ENCODE data around the gene MCRS1.

Gene MCRS1

GRCh38 chr12:49582201-49582600 lies 14.3 kb upstream of the MCRS1 start:
- no peak for DNase-seq (ENCODE audit: low read depth in 2 of 2)

GRCh38 chr12:49580572-49581535 lies 12.9 kb upstream of the MCRS1 start:
- DNase-seq (ENCODE audit: low read depth in 2 of 2): peak in 1 of 2 donors; percentile 29

GRCh38 chr12:49578471-49579112 lies 10.7 kb upstream of the MCRS1 start:
- DNase-seq (ENCODE audit: low read depth in 2 of 2): no peak

- no peak for DNase-seq (ENCODE audit: low read depth in 2 of 2)
Measured at GRCh38 chr12:49577589-49578315, 9.8 kb upstream of the MCRS1 start.

GRCh38 chr12:49568442-49569162 lies 660 bp upstream of the MCRS1 start:
- no peak for DNase-seq (ENCODE audit: low read depth in 2 of 2)

GRCh38 chr12:49567302-49567610 lies 686 bp downstream of the MCRS1 start:
- no peak for DNase-seq (ENCODE audit: low read depth in 2 of 2)

GRCh38 chr12:49566361-49566760 lies 1.6 kb downstream of the MCRS1 start:
- DNase-seq (ENCODE audit: low read depth in 2 of 2): no peak

GRCh38 chr12:49565406-49566265 lies 2.3 kb downstream of the MCRS1 start:
- DNase-seq (ENCODE audit: low read depth in 2 of 2): no peak

- no peak for DNase-seq (ENCODE audit: low read depth in 2 of 2)
Measured at GRCh38 chr12:49564686-49565405, 3.1 kb downstream of the MCRS1 start.

- DNase-seq (ENCODE audit: low read depth in 2 of 2): no peak
Measured at GRCh38 chr12:49563951-49564685, 3.8 kb downstream of the MCRS1 start.

GRCh38 chr12:49562831-49563230 lies 5.1 kb downstream of the MCRS1 start:
- DNase-seq (ENCODE audit: low read depth in 2 of 2): no peak

- DNase-seq (ENCODE audit: low read depth in 2 of 2): no peak
Measured at GRCh38 chr12:49562233-49562632, 5.7 kb downstream of the MCRS1 start.

GRCh38 chr12:49560695-49561094 lies 7.2 kb downstream of the MCRS1 start:
- no peak for DNase-seq (ENCODE audit: low read depth in 2 of 2)

- DNase-seq (ENCODE audit: low read depth in 2 of 2): no peak
Measured at GRCh38 chr12:49559011-49559675, 8.8 kb downstream of the MCRS1 start.

GRCh38 chr12:49558526-49558925 lies 9.4 kb downstream of the MCRS1 start:
- DNase-seq (ENCODE audit: low read depth in 2 of 2): no peak

GRCh38 chr12:49557917-49558215 lies 10.1 kb downstream of the MCRS1 start:
- DNase-seq (ENCODE audit: low read depth in 2 of 2): no peak

GRCh38 chr12:49557187-49557916 lies 10.6 kb downstream of the MCRS1 start:
- DNase-seq (ENCODE audit: low read depth in 2 of 2): no peak

- no peak for DNase-seq (ENCODE audit: low read depth in 2 of 2)
Measured at GRCh38 chr12:49556391-49557186, 11.4 kb downstream of the MCRS1 start.
